ENCODE data around the gene IFNAR1. TPM values are rescaled to one million over a fixed set of nuclear protein-coding genes. Genes with fewer than 3 reads are reported as not detected.

Gene IFNAR1
- total and polyA plus RNA-seq, 9 of the 15 experiments (the other 6 are each of a cell fraction or from before 2014, with no cell fraction given) = 8.6 to 31.8 (median 14.8) TPM

- TF ChIP-seq, protein P1, sequence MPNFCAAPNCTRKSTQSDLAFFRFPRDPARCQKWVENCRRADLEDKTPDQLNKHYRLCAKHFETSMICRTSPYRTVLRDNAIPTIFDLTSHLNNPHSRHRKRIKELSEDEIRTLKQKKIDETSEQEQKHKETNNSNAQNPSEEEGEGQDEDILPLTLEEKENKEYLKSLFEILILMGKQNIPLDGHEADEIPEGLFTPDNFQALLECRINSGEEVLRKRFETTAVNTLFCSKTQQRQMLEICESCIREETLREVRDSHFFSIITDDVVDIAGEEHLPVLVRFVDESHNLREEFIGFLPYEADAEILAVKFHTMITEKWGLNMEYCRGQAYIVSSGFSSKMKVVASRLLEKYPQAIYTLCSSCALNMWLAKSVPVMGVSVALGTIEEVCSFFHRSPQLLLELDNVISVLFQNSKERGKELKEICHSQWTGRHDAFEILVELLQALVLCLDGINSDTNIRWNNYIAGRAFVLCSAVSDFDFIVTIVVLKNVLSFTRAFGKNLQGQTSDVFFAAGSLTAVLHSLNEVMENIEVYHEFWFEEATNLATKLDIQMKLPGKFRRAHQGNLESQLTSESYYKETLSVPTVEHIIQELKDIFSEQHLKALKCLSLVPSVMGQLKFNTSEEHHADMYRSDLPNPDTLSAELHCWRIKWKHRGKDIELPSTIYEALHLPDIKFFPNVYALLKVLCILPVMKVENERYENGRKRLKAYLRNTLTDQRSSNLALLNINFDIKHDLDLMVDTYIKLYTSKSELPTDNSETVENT (CRISPR knock-in tag; IDR thresholded peaks at IDR 0.05) = peak; percentile 41; the same call in 1 of the 2 replicates
- 0 out of 2 replicates have a peak, but pooled peaks have one; percentile 27 for TF ChIP-seq POLR2AphosphoS5 (IDR thresholded peaks at IDR 0.05; ENCODE audit: control insufficient read depth, insufficient read depth, low read depth, low read length)
- TF ChIP-seq SAFB2 (IDR thresholded peaks at IDR 0.05; ENCODE audit: borderline replicate concordance, low read depth, low read length, severe bottlenecking) = no peak
- no peak for TF ChIP-seq ZBTB49 (CRISPR knock-in tag; IDR thresholded peaks at IDR 0.05; ENCODE audit: borderline replicate concordance)
- no peak for TF ChIP-seq ZNF354B (CRISPR knock-in tag; IDR thresholded peaks at IDR 0.05)
- no peak for TF ChIP-seq LARP7 (IDR thresholded peaks at IDR 0.05)
- no peak for TF ChIP-seq IRF1 (CRISPR knock-in tag; IDR thresholded peaks at IDR 0.05; ENCODE audit: borderline replicate concordance)
- no peak for TF ChIP-seq ERF (CRISPR knock-in tag; IDR thresholded peaks at IDR 0.05)
- TF ChIP-seq SIN3B (IDR thresholded peaks at IDR 0.05; ENCODE audit: low read depth) = 0 out of 2 replicates have a peak, but pooled peaks have one; percentile 35
- TF ChIP-seq, protein P2, sequence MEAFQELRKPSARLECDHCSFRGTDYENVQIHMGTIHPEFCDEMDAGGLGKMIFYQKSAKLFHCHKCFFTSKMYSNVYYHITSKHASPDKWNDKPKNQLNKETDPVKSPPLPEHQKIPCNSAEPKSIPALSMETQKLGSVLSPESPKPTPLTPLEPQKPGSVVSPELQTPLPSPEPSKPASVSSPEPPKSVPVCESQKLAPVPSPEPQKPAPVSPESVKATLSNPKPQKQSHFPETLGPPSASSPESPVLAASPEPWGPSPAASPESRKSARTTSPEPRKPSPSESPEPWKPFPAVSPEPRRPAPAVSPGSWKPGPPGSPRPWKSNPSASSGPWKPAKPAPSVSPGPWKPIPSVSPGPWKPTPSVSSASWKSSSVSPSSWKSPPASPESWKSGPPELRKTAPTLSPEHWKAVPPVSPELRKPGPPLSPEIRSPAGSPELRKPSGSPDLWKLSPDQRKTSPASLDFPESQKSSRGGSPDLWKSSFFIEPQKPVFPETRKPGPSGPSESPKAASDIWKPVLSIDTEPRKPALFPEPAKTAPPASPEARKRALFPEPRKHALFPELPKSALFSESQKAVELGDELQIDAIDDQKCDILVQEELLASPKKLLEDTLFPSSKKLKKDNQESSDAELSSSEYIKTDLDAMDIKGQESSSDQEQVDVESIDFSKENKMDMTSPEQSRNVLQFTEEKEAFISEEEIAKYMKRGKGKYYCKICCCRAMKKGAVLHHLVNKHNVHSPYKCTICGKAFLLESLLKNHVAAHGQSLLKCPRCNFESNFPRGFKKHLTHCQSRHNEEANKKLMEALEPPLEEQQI (IDR thresholded peaks at IDR 0.05) = no peak
- TF ChIP-seq, protein P3, sequence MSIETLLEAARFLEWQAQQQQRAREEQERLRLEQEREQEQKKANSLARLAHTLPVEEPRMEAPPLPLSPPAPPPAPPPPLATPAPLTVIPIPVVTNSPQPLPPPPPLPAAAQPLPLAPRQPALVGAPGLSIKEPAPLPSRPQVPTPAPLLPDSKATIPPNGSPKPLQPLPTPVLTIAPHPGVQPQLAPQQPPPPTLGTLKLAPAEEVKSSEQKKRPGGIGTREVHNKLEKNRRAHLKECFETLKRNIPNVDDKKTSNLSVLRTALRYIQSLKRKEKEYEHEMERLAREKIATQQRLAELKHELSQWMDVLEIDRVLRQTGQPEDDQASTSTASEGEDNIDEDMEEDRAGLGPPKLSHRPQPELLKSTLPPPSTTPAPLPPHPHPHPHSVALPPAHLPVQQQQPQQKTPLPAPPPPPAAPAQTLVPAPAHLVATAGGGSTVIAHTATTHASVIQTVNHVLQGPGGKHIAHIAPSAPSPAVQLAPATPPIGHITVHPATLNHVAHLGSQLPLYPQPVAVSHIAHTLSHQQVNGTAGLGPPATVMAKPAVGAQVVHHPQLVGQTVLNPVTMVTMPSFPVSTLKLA (conservative IDR thresholded peaks at IDR 0.05) = no peak
- no peak for TF ChIP-seq IRF2 (CRISPR knock-in tag; IDR thresholded peaks at IDR 0.05)
- TF ChIP-seq ZNF12 (CRISPR knock-in tag; IDR thresholded peaks at IDR 0.05) = no peak; the same call in 1 of the 2 replicates
- TF ChIP-seq DPF2 (IDR thresholded peaks at IDR 0.05) = no peak
- TF ChIP-seq NCOA4 (IDR thresholded peaks at IDR 0.05; ENCODE audit: partially characterized antibody) = no peak
- peak; percentile 79 for TF ChIP-seq VEZF1 (CRISPR knock-in tag; IDR thresholded peaks at IDR 0.05)
Measured at GRCh38 chr21:33403128-33403785, 78.5 kb downstream of the IFNAR1 start, which contains the start of gene IFNGR2 (continued).
